Measurements from ENCODE around the gene ZNF236. TPM values are rescaled to one million over a fixed set of nuclear protein-coding genes. Genes with fewer than 3 reads are reported as not detected.

Gene ZNF236
- total and polyA plus RNA-seq, 2 experiments from 2014 or later: 7.4 to 8.2 TPM

DNA sequence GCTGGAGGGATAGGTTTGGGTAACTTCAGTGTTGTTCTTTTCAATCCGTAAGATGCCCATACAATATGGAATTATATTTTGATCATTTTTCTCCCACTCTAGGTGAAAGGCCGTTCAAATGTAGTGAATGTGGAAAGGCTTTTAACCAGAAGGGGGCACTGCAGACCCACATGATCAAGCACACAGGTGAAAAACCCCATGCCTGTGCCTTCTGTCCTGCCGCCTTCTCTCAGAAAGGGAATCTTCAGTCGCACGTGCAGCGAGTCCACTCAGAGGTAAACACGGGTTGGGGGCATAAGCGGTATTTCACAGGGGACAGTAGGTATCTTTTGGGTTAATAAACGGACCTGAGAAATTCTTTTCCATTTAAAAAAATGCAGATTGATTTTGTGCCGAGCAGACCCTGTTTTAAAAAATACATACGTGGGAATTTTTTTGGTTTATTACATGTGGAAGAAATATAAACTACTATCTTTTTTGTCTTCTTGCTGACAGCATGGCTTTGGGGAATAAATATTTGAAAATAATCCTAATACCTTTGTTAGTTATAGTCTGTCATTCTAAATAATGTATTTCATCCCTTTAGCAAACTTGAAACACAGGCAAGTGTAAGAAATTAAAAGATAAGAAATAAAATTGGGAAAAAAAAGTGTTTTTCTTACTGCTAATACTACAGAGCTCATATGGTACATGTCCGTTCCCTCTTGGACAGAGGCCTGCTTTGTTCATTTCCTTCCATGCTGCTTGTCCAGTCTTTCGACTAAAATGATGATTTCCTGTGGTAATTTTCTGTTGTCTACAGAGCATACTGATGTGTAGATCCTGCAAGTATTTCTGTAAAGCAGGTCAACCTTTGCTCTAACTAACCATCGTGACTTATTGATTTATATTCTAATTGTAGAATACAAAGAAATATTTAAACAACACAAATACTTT lies 53.3 kb downstream of the ZNF236 start:
- Histone ChIP-seq H3K79me2 (no peaks in the 10 kb centered on the region), H3K4me1 (ENCODE audit: insufficient read depth) (no peaks in the 10 kb centered on the region), H2AFZ (no peak overlapping the region), H3K36me3 (replicated peaks; ENCODE audit: insufficient read depth, low read depth) (no peaks in the 10 kb centered on the region), H3K9me3 (ENCODE audit: low read depth) (no peaks in the 10 kb centered on the region), H3K4me2 (no peak overlapping the region), H3K27me3 (no peaks in the 10 kb centered on the region), H3K9me2 (replicated peaks; ENCODE audit: insufficient read depth) (no peaks in the 10 kb centered on the region), H3K27ac (no peak overlapping the region), H3K4me3 (no peak overlapping the region), H4K20me1 (ENCODE audit: insufficient read depth, poor library complexity, severe bottlenecking) (no peaks in the 10 kb centered on the region)
- peak; percentile 78 for DNase-seq (ENCODE audit: low spot score)
- 76% methylated on average over 14 of the region's 14 CpGs for WGBS (ENCODE audit: low lambda C conversion rate, missing lambda C conversion rate)
- TF ChIP-seq EZH2phosphoT487 (IDR thresholded peaks at IDR 0.05; ENCODE audit: low read depth, severe bottlenecking, unreplicated experiment) (no peak), EZH2 (IDR thresholded peaks at IDR 0.05; ENCODE audit: borderline replicate concordance) (no peak)
- TF ChIP-seq, protein P1, sequence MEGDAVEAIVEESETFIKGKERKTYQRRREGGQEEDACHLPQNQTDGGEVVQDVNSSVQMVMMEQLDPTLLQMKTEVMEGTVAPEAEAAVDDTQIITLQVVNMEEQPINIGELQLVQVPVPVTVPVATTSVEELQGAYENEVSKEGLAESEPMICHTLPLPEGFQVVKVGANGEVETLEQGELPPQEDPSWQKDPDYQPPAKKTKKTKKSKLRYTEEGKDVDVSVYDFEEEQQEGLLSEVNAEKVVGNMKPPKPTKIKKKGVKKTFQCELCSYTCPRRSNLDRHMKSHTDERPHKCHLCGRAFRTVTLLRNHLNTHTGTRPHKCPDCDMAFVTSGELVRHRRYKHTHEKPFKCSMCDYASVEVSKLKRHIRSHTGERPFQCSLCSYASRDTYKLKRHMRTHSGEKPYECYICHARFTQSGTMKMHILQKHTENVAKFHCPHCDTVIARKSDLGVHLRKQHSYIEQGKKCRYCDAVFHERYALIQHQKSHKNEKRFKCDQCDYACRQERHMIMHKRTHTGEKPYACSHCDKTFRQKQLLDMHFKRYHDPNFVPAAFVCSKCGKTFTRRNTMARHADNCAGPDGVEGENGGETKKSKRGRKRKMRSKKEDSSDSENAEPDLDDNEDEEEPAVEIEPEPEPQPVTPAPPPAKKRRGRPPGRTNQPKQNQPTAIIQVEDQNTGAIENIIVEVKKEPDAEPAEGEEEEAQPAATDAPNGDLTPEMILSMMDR (IDR thresholded peaks at IDR 0.05; ENCODE audit: poor library complexity): peak; percentile 71

DNA sequence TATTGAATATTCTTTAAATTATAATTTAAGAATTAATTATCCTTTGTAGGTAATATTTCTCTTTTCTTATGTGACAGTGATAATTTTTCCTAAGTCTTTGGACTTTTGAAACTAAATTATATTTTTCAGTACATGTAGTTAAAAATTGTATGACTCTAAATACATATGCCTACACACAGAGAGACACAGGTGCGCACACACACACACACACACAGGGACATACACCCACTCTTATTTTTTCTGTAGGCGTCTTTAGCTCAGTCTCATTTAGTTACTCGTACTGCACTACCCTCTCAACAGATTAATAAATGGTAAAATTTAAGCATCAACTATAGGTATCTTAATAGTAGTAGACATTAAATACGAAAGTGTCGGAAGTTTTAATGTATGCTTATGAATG lies 56.1 kb downstream of the ZNF236 start:
- H3K9me3 ChIP-seq (ENCODE audit: low read depth): no peaks in the 10 kb centered on the region
- H4K20me1 ChIP-seq (ENCODE audit: insufficient read depth, poor library complexity, severe bottlenecking): no peaks in the 10 kb centered on the region
- WGBS (ENCODE audit: low lambda C conversion rate, missing lambda C conversion rate): 98% methylated on average over 5 of the region's 5 CpGs
- H3K36me3 ChIP-seq (replicated peaks; ENCODE audit: insufficient read depth, low read depth): no peaks in the 10 kb centered on the region
- DNase-seq (ENCODE audit: low spot score): no peak
- H3K4me2 ChIP-seq: no peak overlapping the region
- no peaks in the 10 kb centered on the region for H3K79me2 ChIP-seq
- no peaks in the 10 kb centered on the region for H3K9me2 ChIP-seq (replicated peaks; ENCODE audit: insufficient read depth)
- H3K27ac ChIP-seq: no peak overlapping the region
- no peaks in the 10 kb centered on the region for H3K27me3 ChIP-seq
- TF ChIP-seq EZH2phosphoT487 (IDR thresholded peaks at IDR 0.05; ENCODE audit: low read depth, severe bottlenecking, unreplicated experiment) (no peak), EZH2 (IDR thresholded peaks at IDR 0.05; ENCODE audit: borderline replicate concordance) (no peak)
- TF ChIP-seq, protein P1 (IDR thresholded peaks at IDR 0.05; ENCODE audit: poor library complexity): no peak
- H3K4me3 ChIP-seq: no peak overlapping the region
- no peak overlapping the region for H2AFZ ChIP-seq
- no peaks in the 10 kb centered on the region for H3K4me1 ChIP-seq (ENCODE audit: insufficient read depth)

DNA sequence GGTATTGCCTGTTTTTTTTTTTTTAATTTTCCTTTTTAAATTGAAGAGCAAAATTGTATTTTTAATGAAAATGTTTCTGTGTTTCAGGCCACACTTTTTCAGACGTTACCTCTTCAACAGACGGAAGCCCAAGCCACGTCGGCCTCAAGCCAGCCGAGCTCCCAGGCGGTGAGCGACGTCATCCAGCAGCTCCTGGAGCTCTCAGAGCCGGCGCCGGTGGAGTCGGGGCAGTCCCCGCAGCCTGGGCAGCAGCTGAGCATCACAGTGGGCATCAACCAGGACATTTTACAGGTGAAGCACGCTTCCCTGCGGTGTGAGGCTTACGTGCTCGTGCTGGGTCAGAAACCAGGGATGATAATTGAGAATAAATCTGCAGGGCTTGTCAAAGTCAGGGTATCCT lies 57.7 kb downstream of the ZNF236 start:
- no peak overlapping the region for H3K4me3 ChIP-seq
- no peak overlapping the region for H3K4me2 ChIP-seq
- no peaks in the 10 kb centered on the region for H3K4me1 ChIP-seq (ENCODE audit: insufficient read depth)
- no peak for TF ChIP-seq EZH2 (IDR thresholded peaks at IDR 0.05; ENCODE audit: borderline replicate concordance)
- H3K36me3 ChIP-seq (replicated peaks; ENCODE audit: insufficient read depth, low read depth): no peaks in the 10 kb centered on the region
- H3K27me3 ChIP-seq: no peaks in the 10 kb centered on the region
- H2AFZ ChIP-seq: no peak overlapping the region
- no peak overlapping the region for H3K27ac ChIP-seq
- DNase-seq (ENCODE audit: low spot score): no peak
- WGBS (ENCODE audit: low lambda C conversion rate, missing lambda C conversion rate): 97% methylated on average over 17 of the region's 17 CpGs
- no peaks in the 10 kb centered on the region for H3K9me3 ChIP-seq (ENCODE audit: low read depth)
- H4K20me1 ChIP-seq (ENCODE audit: insufficient read depth, poor library complexity, severe bottlenecking): no peaks in the 10 kb centered on the region
- no peaks in the 10 kb centered on the region for H3K79me2 ChIP-seq
- H3K9me2 ChIP-seq (replicated peaks; ENCODE audit: insufficient read depth): no peaks in the 10 kb centered on the region

DNA sequence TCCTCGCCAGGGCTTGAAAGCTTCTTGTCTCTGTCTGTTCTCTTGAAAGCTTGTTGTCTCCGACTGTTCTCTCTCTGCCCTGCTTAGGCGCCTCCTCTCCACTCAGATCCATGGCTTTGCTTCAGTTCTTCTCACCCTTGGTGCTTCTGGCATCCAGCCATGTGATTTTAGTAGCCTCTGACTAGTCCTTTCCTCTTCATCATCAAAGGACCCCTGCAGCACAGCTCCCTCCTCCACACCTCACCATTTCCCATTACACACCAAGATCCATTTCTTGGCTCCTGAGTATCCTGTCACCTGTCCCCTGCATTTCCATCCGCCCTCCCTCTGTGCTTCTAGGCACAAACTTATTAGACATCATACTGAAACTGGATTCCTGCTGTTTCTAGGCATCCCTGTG lies 59.4 kb downstream of the ZNF236 start:
- H3K36me3 ChIP-seq (replicated peaks; ENCODE audit: insufficient read depth, low read depth): no peaks in the 10 kb centered on the region

More for the DNA sequence above, 59.4 kb downstream of the ZNF236 start:
- TF ChIP-seq EZH2 (IDR thresholded peaks at IDR 0.05; ENCODE audit: borderline replicate concordance): no peak
- no peak for TF ChIP-seq EZH2phosphoT487 (IDR thresholded peaks at IDR 0.05; ENCODE audit: low read depth, severe bottlenecking, unreplicated experiment)
- TF ChIP-seq, protein P1 (IDR thresholded peaks at IDR 0.05; ENCODE audit: poor library complexity): no peak
- no peak overlapping the region for H2AFZ ChIP-seq
- WGBS (ENCODE audit: low lambda C conversion rate, missing lambda C conversion rate): 95% methylated on average over 4 of the region's 4 CpGs
- no peak overlapping the region for H3K27ac ChIP-seq
- H3K9me2 ChIP-seq (replicated peaks; ENCODE audit: insufficient read depth): no peaks in the 10 kb centered on the region
- no peaks in the 10 kb centered on the region for H3K79me2 ChIP-seq
- H3K4me3 ChIP-seq: no peak overlapping the region
- no peaks in the 10 kb centered on the region for H3K4me1 ChIP-seq (ENCODE audit: insufficient read depth)
- H3K9me3 ChIP-seq (ENCODE audit: low read depth): no peaks in the 10 kb centered on the region
- H3K27me3 ChIP-seq: no peaks in the 10 kb centered on the region
- no peaks in the 10 kb centered on the region for H4K20me1 ChIP-seq (ENCODE audit: insufficient read depth, poor library complexity, severe bottlenecking)
- no peak overlapping the region for H3K4me2 ChIP-seq
- no peak for DNase-seq (ENCODE audit: low spot score)
